GM12878 (cell line): ENCODE data around the gene KLRF1.

Source experiments
- BCL3 ChIP-seq: IDR thresholded peaks from 2 replicates; pipeline ENCODE4 v1.6.1; 2011; ENCODE audit warnings: borderline replicate concordance, low read depth, mild to moderate bottlenecking, moderate library complexity, low read length; ENCODE audit not compliant: insufficient read depth, poor library complexity, severe bottlenecking
- EZH2 ChIP-seq: IDR thresholded peaks from 2 replicates; pipeline ENCODE4 v1.6.1; 2012; ENCODE audit warnings: low read depth, mild to moderate bottlenecking, control low read depth, inconsistent platforms, low read length, borderline replicate concordance; ENCODE audit not compliant: control insufficient read depth
- JUNB ChIP-seq: IDR thresholded peaks from 2 replicates; pipeline ENCODE4 v1.6.1; 2016; ENCODE audit warnings: antibody characterized with exemption, mild to moderate bottlenecking
- MAX ChIP-seq: IDR thresholded peaks from 2 replicates; pipeline ENCODE4 v1.6.1; 2012; ENCODE audit warnings: low read depth, low read length, improper control_type of control experiment
- NFYB ChIP-seq: IDR thresholded peaks from 2 replicates; pipeline ENCODE4 v1.6.1; 2011; ENCODE audit warnings: low read depth, mild to moderate bottlenecking, low read length, improper control_type of control experiment, moderate library complexity; ENCODE audit not compliant: insufficient read depth
- POLR2AphosphoS2 ChIP-seq: IDR thresholded peaks from 2 replicates; pipeline ENCODE4 v1.6.1; 2011; ENCODE audit warnings: low read depth, mild to moderate bottlenecking, low read length, improper control_type of control experiment, moderate library complexity
- SIN3A ChIP-seq: IDR thresholded peaks from 2 replicates; pipeline ENCODE4 v1.6.1; 2012; ENCODE audit warnings: low read depth, low read length, improper control_type of control experiment
- SIX5 ChIP-seq: IDR thresholded peaks from 2 replicates; pipeline ENCODE4 v1.6.1; 2011; ENCODE audit warnings: mild to moderate bottlenecking, low read depth, low read length, moderate library complexity; ENCODE audit not compliant: severe bottlenecking
- YY1 ChIP-seq: IDR thresholded peaks from 2 replicates; pipeline ENCODE4 v1.6.1; 2011; ENCODE audit warnings: low read depth, mild to moderate bottlenecking, low read length
- ZNF207 ChIP-seq: fragments of 450-650 bp; IDR thresholded peaks from 2 replicates; pipeline ENCODE4 v1.6.1; 2014; ENCODE audit warnings: antibody characterized with exemption, mild to moderate bottlenecking, borderline replicate concordance
- TF ChIP-seq, protein P1 (sequence below): fragments of 450-650 bp; IDR thresholded peaks from 2 replicates; pipeline ENCODE4 v1.6.1; 2016; ENCODE audit warnings: mild to moderate bottlenecking
- TF ChIP-seq, protein P2 (sequence below), 3 experiments: IDR thresholded peaks in 2 of 3; conservative IDR thresholded peaks in 1 of 3; 2 replicates each; pipeline ENCODE4 v1.5.1; 2011; ENCODE audit warnings: low read depth in 3 of 3, low read length in 3 of 3, mild to moderate bottlenecking in 3 of 3, control low read depth in 2 of 3, moderate library complexity in 2 of 3, inconsistent platforms in 1 of 3, mixed read lengths in 1 of 3; ENCODE audit not compliant: control insufficient read depth in 2 of 3, insufficient read depth in 1 of 3; ENCODE audit errors: extremely low read depth in 1 of 3

DNA sequence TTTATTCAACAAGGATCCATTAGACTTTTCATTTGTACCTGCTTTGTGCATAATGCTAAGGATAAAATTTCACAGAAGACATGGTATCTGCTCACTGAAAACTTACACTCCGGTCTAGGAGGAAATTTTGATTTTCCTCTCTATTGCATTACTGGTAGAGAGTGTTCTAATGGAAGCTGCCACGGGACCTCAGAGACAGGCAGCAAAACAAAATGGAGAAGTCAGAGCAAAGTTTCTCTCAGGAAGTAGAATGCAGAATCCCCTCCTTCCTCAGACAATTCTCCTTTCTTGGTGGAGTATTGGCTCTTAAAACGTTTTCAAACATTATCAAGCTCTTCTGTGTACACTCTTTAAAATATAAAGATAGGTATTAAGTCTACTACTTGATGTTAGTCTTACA lies 29.6 kb downstream of the KLRF1 start:
- TF ChIP-seq YY1 (no peak), NFYB (no peak), EZH2 (no peak), MAX (no peak), ZNF207 (no peak), POLR2AphosphoS2 (no peak), BCL3 (no peak), SIX5 (no peak), JUNB (no peak), SIN3A (no peak)
- TF ChIP-seq, protein P1, sequence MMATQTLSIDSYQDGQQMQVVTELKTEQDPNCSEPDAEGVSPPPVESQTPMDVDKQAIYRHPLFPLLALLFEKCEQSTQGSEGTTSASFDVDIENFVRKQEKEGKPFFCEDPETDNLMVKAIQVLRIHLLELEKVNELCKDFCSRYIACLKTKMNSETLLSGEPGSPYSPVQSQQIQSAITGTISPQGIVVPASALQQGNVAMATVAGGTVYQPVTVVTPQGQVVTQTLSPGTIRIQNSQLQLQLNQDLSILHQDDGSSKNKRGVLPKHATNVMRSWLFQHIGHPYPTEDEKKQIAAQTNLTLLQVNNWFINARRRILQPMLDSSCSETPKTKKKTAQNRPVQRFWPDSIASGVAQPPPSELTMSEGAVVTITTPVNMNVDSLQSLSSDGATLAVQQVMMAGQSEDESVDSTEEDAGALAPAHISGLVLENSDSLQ = no peak
- TF ChIP-seq, protein P2, sequence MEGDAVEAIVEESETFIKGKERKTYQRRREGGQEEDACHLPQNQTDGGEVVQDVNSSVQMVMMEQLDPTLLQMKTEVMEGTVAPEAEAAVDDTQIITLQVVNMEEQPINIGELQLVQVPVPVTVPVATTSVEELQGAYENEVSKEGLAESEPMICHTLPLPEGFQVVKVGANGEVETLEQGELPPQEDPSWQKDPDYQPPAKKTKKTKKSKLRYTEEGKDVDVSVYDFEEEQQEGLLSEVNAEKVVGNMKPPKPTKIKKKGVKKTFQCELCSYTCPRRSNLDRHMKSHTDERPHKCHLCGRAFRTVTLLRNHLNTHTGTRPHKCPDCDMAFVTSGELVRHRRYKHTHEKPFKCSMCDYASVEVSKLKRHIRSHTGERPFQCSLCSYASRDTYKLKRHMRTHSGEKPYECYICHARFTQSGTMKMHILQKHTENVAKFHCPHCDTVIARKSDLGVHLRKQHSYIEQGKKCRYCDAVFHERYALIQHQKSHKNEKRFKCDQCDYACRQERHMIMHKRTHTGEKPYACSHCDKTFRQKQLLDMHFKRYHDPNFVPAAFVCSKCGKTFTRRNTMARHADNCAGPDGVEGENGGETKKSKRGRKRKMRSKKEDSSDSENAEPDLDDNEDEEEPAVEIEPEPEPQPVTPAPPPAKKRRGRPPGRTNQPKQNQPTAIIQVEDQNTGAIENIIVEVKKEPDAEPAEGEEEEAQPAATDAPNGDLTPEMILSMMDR (IDR thresholded peaks at IDR 0.05 in 2 of 3, conservative IDR thresholded peaks at IDR 0.05 in 1 of 3; ENCODE audit: control insufficient read depth in 2 of 3, extremely low read depth in 1 of 3, insufficient read depth in 1 of 3, low read depth in 3 of 3, low read length in 3 of 3) = no peak
